ENCODE measurements around the gene NPC1L1.

NPC1L1 gene

GRCh38 chr7:44498230-44498954 is 42.7 kb downstream of the NPC1L1 start:
- no peak for DNase-seq (ENCODE audit: low read depth)

DNA sequence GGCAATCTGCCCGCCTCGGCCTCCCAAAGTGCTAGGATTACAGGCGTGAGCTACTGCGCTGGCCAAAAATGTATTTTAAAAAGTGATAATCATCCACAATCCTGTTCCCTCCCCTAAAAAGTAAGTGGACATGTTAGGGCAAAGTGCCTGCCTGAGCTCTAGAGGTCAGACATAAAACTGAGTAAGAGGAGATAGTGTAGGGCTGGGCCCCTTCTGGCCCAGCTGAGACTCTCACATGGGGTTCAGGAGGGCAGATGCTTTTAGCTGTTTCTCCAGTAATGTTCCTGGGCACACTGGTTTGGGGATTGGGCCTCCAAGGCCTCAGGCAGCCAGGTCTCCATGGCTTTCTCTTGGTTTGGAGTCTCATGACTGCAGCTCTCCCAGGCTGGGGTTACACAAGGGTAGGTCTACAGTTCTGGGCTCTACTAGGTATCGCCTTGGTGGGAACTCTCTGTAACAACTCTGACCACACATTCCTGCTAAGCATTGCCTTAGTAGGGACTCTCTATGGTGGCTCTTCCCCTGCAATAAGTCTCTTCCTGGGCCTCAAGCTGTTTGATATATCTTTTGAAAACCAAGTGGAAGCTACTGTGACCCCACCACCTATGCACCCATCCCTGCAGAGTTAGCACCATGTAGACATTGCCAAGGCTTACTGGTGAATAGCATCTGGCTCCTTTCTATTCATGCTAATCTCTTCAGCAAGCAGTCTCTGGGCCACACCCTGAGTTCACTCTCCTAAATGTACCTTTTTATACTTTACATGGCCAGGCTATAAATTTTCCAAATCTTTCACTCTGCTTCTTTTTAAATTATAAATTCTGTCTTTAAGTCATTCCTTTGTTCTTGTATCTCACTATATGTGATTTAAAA is 43.7 kb downstream of the NPC1L1 start:
- no peak for DNase-seq (ENCODE audit: low read depth)

DNA sequence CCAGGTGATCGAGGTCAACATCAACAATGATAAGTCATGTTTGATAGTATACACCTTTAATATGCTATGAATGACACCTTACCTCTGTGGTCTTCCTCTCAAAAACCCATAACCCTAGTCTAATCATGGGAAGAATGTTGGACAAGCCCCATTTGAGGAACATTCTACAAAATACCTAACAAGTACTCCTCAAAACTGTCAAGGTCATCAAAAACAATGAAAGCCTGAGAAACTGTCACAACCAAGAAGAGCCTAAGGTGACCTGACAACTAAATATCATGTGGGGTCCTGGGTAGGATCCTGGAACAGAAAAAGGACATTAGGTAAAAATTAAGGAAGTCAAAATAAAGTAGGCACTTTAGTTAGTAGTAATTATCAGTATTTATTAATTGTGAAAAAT is 44.7 kb downstream of the NPC1L1 start:
- DNase-seq (ENCODE audit: low read depth): no peak

GRCh38 chr7:44494960-44495359 is 46.2 kb downstream of the NPC1L1 start:
- DNase-seq (ENCODE audit: low read depth): no peak

GRCh38 chr7:44491229-44491628 is 49.9 kb downstream of the NPC1L1 start:
- DNase-seq (ENCODE audit: low read depth): no peak

- peak; percentile 63 for DNase-seq (ENCODE audit: low read depth)
Observed at GRCh38 chr7:44490351-44491200, 50.6 kb downstream of the NPC1L1 start, which contains the start of gene NUDCD3. Gene NUDCD3 (minus strand): TSS chr7:44490658. CDS start chr7:44490600, 58 bp downstream.

DNA sequence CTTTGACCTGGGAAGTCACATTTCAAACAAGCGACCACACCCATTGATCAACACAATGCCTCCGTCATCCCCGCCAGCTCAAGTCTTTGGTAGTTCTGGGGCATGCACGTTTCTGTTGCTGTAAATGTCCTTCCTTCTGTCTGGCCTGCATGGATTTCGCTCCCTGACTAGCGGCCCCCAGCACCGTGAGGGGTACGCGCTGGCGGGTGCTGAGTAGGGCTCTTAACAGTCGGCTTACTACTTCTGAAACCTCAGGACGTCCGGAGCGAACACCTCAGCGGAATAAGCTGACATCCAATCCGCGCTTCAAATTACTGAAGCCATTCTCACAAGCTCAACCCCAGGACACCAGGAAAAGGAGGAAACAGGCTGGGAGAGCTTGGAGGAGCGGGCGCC is 51.2 kb downstream of the NPC1L1 start:
- DNase-seq (ENCODE audit: low read depth): peak; percentile 21

DNA sequence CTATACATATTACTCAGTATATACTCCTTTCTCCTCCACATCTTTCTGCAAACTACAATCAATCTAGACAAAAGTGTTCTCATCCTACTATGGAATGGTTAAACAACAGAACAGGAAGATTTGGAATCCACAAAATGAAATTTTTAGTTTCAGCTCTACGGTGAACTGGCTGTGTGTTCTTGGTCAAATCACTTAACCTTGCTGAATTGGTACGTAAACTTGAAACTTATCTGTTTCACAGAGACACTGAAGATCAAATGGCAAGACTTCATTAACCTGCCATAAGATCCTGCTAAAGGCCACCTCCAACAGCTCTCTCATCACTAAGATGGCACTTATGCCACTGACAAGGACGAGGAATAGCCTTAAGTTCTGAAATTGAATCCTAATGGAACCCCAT is 52.2 kb downstream of the NPC1L1 start:
- no peak for DNase-seq (ENCODE audit: low read depth)

- DNase-seq (ENCODE audit: low read depth): no peak
Observed at GRCh38 chr7:44486693-44487092, 54.4 kb downstream of the NPC1L1 start.

- no peak for DNase-seq (ENCODE audit: low read depth)
Observed at GRCh38 chr7:44486001-44486400, 55.1 kb downstream of the NPC1L1 start.

DNA sequence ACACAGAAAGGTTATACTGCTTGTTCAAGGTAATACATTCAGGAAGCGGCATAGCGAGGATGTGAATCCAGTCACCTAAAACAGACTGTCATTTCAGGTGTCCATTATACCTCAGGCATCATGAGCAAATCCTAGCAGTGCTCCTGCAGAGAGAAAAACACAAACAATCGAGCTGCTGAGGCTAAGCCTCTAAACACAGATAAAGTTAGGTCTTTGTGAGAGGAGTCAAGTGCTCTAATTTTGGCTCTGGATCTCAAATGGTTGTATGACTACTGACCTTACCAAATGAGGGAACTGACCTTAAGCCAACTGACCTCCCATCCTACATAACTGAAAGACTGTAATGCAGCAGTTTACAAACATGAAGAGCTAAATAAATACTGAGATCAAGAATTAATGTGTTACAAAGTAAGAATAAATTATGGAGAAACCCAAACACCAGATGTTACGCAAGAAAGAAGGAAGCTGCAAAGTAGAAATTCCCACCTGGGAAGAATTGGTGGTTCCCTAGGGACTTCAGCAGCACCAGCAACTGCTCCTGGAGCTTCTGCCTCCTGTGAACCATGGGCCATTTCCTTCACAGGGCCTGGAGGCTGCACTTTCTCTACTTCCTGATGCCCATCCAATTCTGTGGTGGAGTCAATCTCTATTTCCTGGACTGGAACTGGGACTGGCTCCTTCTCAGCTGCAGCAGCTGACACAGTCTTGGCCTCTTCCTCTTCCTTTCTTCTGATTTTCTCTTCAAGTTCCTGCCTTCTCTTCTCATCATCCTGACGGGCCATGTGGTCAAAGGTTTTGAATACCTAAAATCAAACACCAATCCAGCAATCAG is 56.4 kb downstream of the NPC1L1 start:
- no peak for DNase-seq (ENCODE audit: low read depth)

GRCh38 chr7:44482502-44483485 is 58.3 kb downstream of the NPC1L1 start:
- DNase-seq (ENCODE audit: low read depth): no peak

- no peak for DNase-seq (ENCODE audit: low read depth)
Observed at GRCh38 chr7:44477938-44478337, 63.2 kb downstream of the NPC1L1 start.

DNA sequence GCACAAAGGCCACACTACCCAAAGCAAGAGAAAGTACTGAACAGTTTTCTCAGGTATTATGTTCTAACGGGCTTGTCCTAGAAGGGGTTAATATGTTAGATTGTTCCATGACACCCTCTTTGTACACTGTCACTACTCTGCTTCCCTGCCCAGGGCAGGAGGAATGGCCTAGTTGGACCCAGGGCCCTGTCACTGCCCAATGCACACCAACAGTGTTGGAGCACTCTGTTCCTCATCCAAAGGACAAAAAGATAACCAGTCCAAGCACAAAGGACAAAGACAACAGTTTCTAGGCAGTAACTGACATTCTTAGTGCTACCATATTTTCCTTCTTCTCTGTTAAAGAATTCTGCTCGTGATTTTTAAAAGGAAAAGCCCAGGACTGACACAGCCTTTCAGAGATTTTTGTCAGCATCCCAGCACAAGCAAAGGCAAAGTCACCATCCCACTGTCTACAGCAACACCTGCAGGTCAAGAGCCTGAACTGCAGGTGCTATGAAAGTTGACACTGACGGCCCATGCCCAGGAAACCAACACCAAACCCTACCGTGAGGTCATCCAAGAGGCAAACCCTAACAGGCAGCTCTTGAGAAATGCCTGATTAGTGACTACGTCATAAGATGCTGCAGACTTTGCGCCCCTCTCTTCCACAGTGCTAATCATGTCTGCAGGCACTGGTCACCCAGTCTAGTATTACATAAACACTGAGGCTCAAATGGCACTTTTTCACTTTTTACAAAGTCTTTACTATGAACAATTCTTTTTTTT is 63.9 kb downstream of the NPC1L1 start:
- DNase-seq (ENCODE audit: low read depth): peak; percentile 30

DNA sequence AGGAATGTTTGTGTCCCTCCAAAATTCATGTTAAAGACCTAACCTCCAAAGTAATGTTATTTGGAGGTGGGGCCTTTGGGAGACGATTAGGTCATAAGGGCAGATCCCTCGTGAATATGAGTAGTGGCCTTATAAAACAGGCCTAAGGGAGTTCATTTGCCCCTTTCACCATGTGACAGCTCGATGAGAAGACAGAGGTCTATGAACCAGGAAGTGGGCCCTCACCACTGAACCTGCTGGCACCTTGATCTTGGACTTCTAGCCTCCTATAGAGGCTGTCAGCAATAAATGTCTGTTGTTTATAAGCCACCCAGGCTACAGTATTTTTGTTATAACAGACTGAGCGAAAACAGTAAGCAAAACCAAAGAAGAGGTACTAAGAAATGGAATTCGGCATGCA is 64.8 kb downstream of the NPC1L1 start:
- DNase-seq (ENCODE audit: low read depth): no peak

- no peak for DNase-seq (ENCODE audit: low read depth)
Observed at GRCh38 chr7:44473295-44473694, 67.8 kb downstream of the NPC1L1 start.

DNA sequence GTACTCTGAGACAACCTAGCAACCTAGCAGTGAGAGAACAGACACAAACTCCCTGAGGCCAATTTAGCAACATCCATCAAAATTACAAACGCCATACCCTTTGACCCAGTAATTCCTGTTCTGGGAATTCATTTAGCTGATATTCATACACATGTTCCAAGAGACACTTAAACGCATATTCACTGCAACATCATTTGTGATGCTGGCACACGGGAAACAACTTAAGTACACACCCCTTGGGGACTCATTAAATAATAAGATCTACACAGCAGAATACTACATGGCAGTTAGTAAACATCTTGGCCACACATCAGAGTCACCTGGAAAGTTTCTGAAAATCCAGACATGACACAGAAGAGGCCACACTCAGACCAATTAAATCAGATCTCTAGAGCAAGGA is 68.3 kb downstream of the NPC1L1 start:
- no peak for DNase-seq (ENCODE audit: low read depth)

GRCh38 chr7:44471850-44472249 is 69.3 kb downstream of the NPC1L1 start:
- DNase-seq (ENCODE audit: low read depth): no peak

DNA sequence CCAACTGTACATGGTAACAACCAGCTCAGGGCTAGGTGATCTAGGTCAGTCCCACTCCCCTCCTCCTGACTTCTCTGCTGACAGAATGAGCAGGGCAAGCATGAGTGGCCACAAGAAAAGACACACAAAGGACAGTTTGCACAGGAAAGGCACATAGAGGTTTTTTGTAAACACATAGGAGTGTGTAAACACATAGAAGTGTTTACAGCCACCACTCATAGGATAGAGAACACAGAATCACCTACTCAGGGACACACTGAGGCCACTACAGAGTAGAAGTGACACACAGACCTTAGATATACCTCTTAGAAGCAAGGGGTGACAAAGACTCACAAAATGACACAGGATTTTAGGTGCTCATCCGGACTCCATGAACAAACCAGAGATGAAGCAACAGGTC is 69.7 kb downstream of the NPC1L1 start:
- no peak for DNase-seq (ENCODE audit: low read depth)
